ENCODE results near the gene ALG9. TPM values are rescaled to one million over a fixed set of nuclear protein-coding genes. Genes with fewer than 3 reads are reported as not detected.

The ALG9 gene
- total and polyA plus RNA-seq, 10 of the 15 experiments (the other 5 are each of a cell fraction or from before 2014, with no cell fraction given), result 10.8 to 41.6 (median 25.5) TPM

DNA sequence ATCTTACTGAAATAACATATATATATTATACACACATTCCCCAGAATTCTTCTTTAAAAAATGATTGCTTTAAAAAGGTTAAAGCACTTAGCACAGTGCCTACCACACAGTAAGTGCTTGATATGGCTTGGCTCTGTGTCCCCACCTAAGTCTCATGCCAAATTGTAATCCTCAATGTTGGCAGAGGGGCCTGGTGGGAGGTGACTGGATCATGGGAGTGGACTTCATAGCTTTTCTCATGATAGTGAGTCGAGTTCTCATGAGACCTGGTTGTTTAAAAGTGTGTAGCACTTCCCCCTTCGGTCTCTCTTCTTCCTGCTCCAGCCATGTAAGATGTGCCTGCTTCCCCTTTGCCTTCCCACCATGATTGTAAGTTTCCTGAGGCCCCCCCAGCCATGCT is 34.0 kb upstream of the ALG9 start:
- Histone ChIP-seq H3K4me1 (ENCODE audit: control insufficient read depth, insufficient read depth, low read length) (no peaks in the 10 kb centered on the region), H3K79me2 (ENCODE audit: control insufficient read depth, insufficient read depth, low read length) (no peaks in the 10 kb centered on the region), H3K27ac (ENCODE audit: control insufficient read depth, insufficient read depth) (no peak overlapping the region), H3K9me3 (replicated peaks; ENCODE audit: control insufficient read depth, insufficient read depth, low read length) (no peaks in the 10 kb centered on the region), H2AFZ (ENCODE audit: control insufficient read depth, low read depth, low read length) (no peak overlapping the region), H3K4me3 (no peak overlapping the region), H3K36me3 (ENCODE audit: control insufficient read depth in 2 of 2, insufficient read depth in 2 of 2, low read length in 1 of 2) (no peaks in the 10 kb centered on the region), H4K20me1 (ENCODE audit: control insufficient read depth, insufficient read depth) (no peaks in the 10 kb centered on the region), H3K4me2 (ENCODE audit: control insufficient read depth, insufficient read depth) (no peak overlapping the region), H3K9ac (ENCODE audit: control insufficient read depth, insufficient read depth, low read length) (no peak overlapping the region), H3K27me3 (replicated peaks in 1 of 2; ENCODE audit: control insufficient read depth in 2 of 2, insufficient read depth in 2 of 2, low read length in 1 of 2) (no peaks in the 10 kb centered on the region)
- ChIA-PET SMC1A (ENCODE audit: uncharacterized antibody, unreplicated experiment) (interaction anchor here (0.7 kb wide), 1 partner anchor 10 kb away, joined by 4 read pairs; no protein-coding TSS in a partner anchor), RAD21 (ENCODE audit: unreplicated experiment) (no interaction called here), CTCF (no interaction called here), POLR2A (interaction anchor here (0.6 kb wide), 1 partner anchor 11 kb away, joined by 3 read pairs; no protein-coding TSS in a partner anchor)
- no peak for ATAC-seq
- 0% methylated on average over 2 of the region's 2 CpGs for WGBS (ENCODE audit: insufficient coverage, insufficient replicate concordance, low lambda C conversion rate, missing lambda C conversion rate)
- no TSS peak for BruUV-seq (replicated peaks)
- TF ChIP-seq ATF7 (IDR thresholded peaks at IDR 0.05; ENCODE audit: low read depth), result no peak
- no peak for TF ChIP-seq HDAC6 (IDR thresholded peaks at IDR 0.05; ENCODE audit: unreplicated experiment)
- TF ChIP-seq, protein P1, sequence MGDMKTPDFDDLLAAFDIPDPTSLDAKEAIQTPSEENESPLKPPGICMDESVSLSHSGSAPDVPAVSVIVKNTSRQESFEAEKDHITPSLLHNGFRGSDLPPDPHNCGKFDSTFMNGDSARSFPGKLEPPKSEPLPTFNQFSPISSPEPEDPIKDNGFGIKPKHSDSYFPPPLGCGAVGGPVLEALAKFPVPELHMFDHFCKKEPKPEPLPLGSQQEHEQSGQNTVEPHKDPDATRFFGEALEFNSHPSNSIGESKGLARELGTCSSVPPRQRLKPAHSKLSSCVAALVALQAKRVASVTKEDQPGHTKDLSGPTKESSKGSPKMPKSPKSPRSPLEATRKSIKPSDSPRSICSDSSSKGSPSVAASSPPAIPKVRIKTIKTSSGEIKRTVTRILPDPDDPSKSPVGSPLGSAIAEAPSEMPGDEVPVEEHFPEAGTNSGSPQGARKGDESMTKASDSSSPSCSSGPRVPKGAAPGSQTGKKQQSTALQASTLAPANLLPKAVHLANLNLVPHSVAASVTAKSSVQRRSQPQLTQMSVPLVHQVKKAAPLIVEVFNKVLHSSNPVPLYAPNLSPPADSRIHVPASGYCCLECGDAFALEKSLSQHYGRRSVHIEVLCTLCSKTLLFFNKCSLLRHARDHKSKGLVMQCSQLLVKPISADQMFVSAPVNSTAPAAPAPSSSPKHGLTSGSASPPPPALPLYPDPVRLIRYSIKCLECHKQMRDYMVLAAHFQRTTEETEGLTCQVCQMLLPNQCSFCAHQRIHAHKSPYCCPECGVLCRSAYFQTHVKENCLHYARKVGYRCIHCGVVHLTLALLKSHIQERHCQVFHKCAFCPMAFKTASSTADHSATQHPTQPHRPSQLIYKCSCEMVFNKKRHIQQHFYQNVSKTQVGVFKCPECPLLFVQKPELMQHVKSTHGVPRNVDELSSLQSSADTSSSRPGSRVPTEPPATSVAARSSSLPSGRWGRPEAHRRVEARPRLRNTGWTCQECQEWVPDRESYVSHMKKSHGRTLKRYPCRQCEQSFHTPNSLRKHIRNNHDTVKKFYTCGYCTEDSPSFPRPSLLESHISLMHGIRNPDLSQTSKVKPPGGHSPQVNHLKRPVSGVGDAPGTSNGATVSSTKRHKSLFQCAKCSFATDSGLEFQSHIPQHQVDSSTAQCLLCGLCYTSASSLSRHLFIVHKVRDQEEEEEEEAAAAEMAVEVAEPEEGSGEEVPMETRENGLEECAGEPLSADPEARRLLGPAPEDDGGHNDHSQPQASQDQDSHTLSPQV (IDR thresholded peaks at IDR 0.05), result no peak
- intact Hi-C loops (cut with micrococcal nuclease; ENCODE audit: unreplicated experiment), result no loop called here
- FAIRE-seq, result no peak
- DNase-seq (ENCODE audit: low read depth, low spot score), result no peak
- in situ Hi-C loops (cut with MboI), result no loop called here

Data from GM12878 (cell line).